D721Med (cell line): ENCODE measurements around the gene TERC.

Source experiments
- DNase-seq: peaks from one replicate; pipeline ENCODE4 v3.0.0; 2011; ENCODE audit warnings: low spot score; ENCODE audit not compliant: insufficient read length
- FAIRE-seq: peaks from 2 replicates; lab custom pipeline; 2011; peaks lifted over from hg19 to GRCh38; lab: Jason Lieb, UNC
- CTCF ChIP-seq: IDR thresholded peaks from 2 replicates; pipeline ENCODE4 v1.5.1; 2012; ENCODE audit warnings: mild to moderate bottlenecking, control low read depth; ENCODE audit not compliant: insufficient read depth; ENCODE audit errors: missing control alignments

The TERC gene

GRCh38 chr3:169804681-169805080, 39.8 kb upstream of the TERC start:
- no peak for FAIRE-seq
- TF ChIP-seq CTCF: no peak
- DNase-seq: no peak

DNA sequence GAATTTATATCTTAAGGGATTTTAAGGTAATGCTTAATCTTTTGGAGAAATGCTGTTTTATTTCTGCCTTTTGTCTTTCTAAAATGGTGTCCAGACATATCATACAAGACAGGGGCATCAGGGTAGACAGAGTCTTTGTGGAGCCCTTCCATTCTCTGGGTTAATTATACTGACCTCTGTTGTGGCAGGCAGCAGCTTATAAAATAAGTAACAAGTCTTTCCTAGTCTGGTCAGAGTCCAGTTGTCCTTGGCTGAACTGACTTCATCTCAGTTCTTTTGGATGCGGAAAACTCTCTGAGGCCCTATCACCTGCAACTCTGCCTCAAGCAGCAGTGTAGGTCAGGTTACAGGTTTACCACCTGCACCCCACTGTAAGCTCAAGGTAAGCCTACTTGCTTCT, 27.5 kb upstream of the TERC start:
- TF ChIP-seq CTCF: no peak
- FAIRE-seq: no peak
- no peak for DNase-seq

DNA sequence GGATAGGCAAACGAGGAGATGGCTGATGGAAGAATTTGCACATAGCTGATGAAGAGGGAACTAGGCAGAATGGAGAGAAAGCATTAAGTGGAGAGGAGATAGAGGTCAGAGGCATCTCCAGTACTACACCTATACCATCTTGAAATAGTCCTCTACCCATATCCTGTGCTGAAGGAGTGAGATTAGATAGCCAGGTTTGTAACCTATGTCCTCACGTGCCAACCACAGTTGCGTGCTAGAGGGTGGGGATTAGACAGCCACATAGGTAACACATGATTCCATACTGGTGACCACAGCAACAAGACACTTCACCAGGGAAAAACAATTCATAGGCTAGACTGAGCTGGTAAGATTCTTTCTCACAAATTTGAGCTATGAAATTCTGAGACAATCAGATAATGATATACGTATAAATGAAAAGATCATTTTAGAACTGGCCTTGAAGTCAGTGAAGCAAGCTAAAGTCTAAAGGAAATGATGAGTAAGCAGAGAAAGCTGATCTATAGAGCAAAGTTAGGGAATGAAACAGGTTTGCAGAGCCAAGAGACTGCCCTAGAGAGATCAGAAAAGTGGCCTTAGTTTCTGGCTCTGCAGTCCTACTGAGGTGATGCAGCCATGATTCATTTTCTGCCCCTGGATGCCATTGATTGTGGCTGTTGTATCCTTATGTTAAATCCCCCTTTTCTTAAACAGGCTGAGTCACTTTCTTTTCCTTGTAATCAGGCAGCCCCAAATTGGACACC, 26.0 kb upstream of the TERC start:
- DNase-seq (no peak), FAIRE-seq (no peak)
- no peak for TF ChIP-seq CTCF

DNA sequence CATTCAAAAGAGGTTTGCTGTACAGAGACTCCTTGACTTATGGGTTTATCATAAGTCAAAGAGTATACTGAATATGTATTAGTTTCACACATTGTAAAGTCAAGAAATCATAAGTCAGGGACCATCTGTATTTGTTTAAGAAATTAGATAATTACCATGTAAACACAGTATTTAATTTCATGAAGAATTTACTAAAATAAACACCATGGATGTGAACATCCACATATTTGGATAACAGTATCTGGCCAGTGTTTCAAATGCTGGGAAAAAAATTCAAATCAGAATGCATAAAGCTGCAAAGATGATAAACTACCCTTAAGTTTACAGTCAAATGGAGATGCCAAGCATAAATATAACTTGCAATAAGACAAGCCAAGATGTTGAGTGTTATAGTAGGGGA, 25.4 kb upstream of the TERC start:
- FAIRE-seq (no peak), DNase-seq (no peak)
- no peak for TF ChIP-seq CTCF

DNA sequence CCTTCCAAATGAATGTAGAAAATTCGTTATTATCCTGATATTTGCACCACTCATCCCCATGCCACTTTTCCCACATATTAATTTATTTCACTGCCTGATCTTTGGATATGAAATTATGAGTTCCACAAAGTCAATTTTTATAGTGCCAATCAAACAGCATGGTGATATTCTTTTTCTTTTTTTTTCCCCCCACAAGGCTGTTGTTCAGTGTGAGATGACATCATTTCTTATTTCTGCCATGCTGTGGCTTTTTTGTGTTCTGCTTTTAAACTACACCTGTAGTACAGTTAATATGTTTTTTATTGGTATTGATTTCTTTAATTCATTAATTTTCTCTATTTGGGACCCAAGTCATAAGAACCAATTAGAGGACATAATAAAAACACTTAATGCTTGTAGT, 22.9 kb upstream of the TERC start:
- TF ChIP-seq CTCF: no peak

DNA sequence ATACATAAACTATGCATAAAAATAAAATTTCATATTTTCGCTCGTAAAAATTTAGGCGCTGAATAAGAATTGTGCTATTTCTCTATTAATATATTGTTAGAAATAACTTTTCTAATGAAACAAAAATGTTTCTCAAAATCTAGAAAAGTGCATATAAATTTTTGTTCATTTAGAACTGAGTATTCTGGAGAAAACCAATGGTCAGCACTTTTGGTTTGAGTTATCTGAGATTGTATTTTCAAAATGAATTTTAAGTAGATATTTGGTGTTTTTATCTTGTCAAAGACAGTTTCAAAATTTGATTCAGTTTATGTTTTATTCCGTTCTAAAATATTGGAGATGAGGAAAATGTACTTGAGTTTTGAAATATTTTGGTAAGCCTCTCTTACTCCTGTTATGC, 22.3 kb upstream of the TERC start:
- no peak for TF ChIP-seq CTCF
- no peak for DNase-seq

More for the DNA sequence above, 22.9 kb upstream of the TERC start:
- no peak for FAIRE-seq
- DNase-seq: no peak

GRCh38 chr3:169781209-169781855, 16.5 kb upstream of the TERC start:
- FAIRE-seq (no peak), DNase-seq (no peak)
- no peak for TF ChIP-seq CTCF

More for the DNA sequence above, 22.3 kb upstream of the TERC start:
- FAIRE-seq: no peak
